HG02678 (cell line): ENCODE results near the gene CCDC187.

Experiments
- ATAC-seq: cut with Tn5 transposase; IDR thresholded peaks from one replicate; pipeline ENCODE4 v1.9.1; 2021; ENCODE audit warnings: mild to moderate bottlenecking, moderate library complexity; ENCODE audit not compliant: unreplicated experiment

CCDC187 gene

GRCh38 chr9:136313111-136314055 lies 9.5 kb upstream of the CCDC187 start:
- ATAC-seq, result no peak

GRCh38 chr9:136312436-136312835 lies 8.5 kb upstream of the CCDC187 start:
- ATAC-seq, result no peak

GRCh38 chr9:136312009-136312375 lies 8.1 kb upstream of the CCDC187 start:
- ATAC-seq, result no peak

DNA sequence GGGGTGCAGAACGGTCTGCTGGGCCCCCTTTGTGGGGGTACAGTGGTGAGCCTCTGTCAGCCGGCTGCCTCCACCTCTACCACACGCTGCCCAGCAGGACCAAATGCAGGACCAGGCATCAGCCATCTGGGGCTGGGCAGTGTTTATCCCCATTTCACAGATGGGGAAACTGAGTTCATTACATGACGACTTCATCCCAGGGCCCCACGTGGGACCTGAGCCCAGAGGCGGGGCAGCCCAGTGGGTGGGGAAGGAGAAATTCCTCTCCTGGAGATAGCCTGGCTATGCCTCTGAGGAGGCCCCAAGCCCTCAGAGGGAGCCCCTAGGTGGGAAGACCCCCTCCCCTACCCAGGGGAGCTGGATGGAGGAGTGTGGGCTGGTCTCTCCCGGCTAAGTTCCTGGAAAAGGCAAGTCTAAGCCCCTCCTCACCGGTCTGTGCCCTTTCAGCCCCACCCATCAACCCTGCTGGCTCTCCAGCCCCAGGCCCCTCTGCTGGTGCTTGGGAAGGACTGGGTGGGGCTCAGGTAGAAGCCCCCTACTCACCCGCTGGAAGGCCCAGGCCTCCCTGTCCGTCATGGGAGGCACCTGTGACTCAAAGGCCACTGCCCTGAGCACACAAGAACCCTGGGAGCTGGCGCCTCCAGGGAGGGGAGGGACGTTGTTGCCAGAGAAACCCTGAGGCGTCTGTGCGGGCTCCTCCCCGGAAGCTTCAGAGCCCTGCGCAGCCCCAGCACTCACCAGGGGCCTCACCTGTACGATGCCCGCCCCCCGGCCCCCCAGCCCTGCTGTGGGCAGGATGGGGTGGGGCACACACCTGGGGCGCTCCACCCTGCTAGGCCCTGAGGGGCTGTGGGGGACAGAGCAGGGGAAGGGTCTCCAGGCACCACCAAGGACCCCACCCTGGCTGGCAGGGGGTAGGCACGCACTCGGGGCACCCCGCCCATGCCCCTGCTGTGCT lies 7.4 kb upstream of the CCDC187 start:
- no peak for ATAC-seq

DNA sequence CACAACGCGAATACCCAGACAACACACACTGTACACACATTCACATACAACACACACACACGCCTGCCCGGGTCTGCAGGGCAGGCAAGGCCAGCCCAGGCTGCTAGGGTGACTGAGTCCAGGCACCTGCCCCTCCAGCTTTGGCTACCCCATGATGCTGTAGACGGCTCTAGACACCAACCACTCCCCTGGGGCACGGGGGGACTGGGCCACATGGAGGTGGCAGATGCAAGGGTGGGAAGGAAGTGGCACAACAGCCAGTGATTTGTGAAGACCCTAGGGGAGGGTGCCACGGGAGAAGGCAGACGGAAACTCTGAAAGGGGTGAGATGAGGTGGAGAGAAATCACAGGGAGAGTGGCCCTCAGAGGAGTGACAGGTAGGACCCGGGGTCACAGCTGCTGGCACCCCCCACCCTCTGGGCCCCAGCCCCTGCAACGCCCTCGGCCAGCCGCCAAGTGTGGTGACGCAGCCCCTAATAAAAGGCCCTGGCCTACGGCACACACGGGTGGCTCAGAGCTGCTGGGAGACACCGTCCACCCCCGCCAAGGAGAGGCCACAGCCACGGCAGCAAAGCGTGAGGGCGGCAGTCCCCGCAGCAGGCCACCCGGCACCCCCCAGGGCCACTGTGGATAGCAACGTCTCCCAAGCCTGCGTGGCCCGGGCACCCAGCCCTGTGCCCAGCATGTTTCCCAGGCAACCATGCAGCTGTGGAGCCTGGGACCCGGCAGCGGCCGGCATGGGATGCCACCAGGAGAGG lies 6.6 kb upstream of the CCDC187 start:
- ATAC-seq, result no peak

GRCh38 chr9:136309806-136310220 lies 5.9 kb upstream of the CCDC187 start:
- ATAC-seq, result no peak

DNA sequence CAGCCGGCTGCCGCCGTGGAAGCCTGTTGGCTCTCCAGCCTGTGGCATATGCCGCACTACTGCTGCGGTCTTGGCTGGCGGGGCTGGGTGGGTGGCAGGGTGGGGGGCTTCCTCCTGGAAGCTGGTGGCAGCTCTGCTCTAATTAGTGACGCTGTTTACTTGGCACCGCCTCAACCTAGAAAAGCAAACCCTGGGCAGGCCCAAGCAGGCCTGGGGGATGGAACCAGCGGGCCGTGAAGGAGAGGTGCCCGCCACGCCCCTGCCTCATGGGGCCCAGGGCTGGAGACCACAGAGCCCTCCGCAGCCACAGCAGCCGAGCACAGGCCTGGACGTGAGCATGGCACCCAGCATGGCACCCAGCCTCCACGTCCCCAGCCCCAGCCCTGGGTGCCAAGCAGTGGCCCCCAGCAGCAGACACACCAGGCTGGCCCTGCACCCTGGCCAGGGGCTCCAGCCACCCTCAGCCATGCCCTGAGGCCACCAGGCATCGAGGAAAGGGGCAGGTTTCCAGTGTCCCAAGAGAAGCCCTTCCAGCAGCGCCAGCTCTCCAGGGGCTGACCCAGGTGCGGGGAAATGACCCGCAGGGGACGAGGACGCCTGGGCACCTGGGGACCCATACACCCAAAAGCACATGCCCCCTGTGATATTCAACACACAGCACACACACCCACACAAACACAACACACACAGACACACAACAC lies 5.4 kb upstream of the CCDC187 start:
- ATAC-seq, result no peak

DNA sequence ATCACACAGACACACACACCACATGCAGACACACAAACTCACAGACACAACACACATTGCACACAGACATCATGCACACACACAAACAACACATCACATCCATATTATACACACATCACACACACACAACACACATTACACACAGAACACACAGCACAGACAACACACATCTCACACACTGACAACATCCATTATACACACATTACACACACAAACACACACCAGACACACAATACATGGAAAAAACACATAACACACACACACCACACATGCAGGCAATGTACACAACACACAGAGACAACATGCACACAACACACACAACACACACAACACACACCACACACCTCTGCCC lies 4.8 kb upstream of the CCDC187 start:
- ATAC-seq, result no peak

GRCh38 chr9:136308006-136308701 lies 4.3 kb upstream of the CCDC187 start:
- ATAC-seq, result no peak

DNA sequence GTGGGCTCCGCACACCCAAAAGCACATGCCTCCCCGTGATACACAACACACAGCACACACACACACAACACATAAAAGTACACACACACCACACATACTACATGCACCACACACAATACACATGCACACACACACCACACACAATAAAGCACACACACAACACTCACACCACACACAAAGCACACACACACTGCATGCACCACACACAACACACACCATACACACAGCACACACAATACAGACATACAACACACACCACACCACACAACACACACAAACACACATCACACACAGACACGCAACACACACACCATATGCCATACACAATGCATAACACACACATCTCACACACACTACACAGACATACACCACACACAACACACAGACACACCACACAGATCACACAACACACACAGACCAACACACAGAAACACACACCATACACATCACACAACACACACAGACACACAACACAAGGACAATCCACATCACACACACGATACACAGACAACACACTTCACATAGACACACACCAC lies 3.4 kb upstream of the CCDC187 start:
- ATAC-seq, result no peak

- ATAC-seq, result no peak
Observed at GRCh38 chr9:136306211-136307208, 2.6 kb upstream of the CCDC187 start.

DNA sequence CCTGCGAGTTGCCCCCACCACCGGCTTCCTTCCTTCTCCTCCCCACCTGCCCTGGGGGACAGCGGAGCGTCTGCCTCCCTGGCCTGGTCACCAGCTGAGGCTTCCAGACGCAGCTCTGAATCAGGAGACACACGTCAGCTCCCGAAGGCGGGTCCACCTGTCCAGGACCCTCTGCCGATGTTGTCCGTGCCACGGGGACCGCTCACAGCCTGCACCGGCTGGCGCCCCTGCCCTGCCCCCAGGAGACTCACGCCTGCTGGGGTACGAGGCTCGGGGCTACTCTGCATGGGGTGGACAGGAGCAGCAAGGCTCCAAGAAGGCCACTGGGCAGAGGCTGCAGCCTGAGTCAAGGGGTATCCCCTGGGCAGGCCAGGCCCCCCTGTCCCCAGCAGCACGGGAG lies 1.9 kb upstream of the CCDC187 start:
- ATAC-seq, result no peak

DNA sequence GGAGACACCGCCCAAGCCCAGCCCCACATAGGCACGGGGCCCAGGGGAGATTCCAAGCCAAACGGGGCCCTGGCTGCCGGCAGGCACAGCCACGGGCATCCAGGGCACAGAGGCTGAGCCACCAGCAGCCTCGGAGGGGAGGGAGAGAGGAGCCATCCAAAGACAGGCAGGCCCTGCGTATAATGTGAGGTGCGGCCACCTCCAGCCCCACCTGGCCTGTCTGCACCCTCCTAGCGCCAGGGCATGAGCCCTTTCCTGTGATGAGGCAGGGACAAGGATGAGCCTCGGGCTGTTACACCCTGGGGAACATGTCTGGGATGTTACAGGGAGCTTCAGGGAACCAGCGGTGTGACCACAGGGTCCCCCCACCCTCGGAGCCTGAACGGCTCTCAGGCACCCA lies 1.1 kb upstream of the CCDC187 start:
- ATAC-seq, result no peak

GRCh38 chr9:136304456-136304855 lies 562 bp upstream of the CCDC187 start:
- no peak for ATAC-seq

DNA sequence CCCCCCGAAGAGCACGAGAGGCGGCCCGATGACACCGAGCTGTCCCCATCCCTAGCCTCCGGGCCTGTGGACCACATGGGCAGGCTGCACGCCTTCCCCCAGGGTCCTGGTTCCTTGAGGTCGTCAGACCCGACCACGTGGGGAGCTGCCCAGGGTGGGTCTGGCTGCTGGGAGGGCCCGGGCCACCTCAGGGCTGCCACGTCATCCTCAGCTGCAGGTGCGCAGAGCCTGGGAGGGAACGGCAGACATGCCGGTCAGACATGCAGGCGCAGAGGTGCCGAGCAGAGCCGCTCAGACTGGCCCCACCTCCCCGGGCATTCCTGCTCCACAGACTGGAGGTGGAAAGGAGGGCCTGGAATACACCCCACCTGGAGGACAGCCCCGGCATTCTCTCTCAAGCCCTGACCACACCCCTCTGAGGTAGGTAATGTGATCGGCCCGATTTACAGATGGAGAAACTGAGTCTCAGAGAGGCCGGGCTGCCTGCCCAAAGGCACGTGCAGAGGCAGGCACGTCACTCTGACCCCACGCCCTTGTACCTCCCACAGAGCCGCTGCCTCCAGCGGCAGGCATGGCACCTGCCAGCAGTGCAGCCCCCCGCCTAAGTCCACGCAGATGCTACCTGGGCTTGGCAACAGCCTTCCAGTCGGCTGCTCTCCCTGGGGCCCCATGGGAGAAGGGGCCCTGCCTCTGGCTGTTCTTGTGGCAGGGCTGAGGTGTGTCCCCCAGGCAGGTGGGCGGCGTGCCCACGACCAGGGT lies 649 bp downstream of the CCDC187 start:
- no peak for ATAC-seq

DNA sequence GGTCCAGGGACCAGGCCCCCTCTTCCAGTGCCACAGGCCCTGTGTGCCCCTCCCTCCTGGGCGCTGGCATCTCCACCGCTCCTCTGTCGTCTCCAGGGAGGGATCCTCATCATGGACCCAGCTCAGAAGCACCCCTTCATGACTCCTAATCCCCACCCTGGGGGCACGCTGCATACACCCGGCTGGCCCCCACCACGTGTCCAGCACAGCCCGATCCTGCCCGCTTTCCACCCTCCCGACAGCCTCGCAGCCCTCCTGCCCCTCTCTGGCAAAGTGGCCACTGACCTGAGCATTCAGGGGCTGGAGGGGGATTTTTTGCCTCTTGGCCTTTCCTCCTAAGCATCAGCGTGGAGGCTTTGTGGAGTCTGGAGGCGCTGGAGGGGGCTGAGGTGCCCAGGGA lies 1.4 kb downstream of the CCDC187 start:
- no peak for ATAC-seq

GRCh38 chr9:136300866-136301265 lies 3.0 kb downstream of the CCDC187 start:
- ATAC-seq, result no peak
